ENCODE data around the gene AEBP2.
"Not testable (repeated sequence)": the region's sequence is repeated elsewhere in the genome, so short reads cannot be mapped to it uniquely, and the experiment has no call there.

The AEBP2 gene

DNA sequence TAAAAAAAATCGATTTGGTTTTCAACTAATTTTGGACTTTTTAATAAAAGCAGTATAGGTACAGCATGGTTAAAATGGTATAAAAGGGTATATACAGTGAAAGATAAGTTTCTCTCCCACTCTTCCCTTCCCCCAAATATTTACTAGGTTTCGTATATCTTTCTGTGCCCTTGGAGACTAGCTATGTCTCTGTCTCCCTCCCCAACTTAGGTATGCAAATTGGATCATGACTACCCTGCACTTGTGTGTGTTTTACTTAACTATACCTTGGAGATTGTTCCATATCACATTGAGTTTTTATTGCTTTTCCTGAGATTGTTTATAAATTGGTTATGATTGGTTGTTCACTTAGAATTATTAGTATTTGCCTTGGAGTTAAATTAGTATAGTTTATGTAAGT lies 19.4 kb downstream of the AEBP2 start:
- DNase-seq: no peak

GRCh38 chr12:19461999-19462398 lies 22.7 kb downstream of the AEBP2 start:
- DNase-seq: no peak

GRCh38 chr12:19462406-19462805 lies 23.1 kb downstream of the AEBP2 start:
- no peak for DNase-seq

GRCh38 chr12:19464192-19464580 lies 24.9 kb downstream of the AEBP2 start:
- DNase-seq: no peak

GRCh38 chr12:19465711-19466110 lies 26.4 kb downstream of the AEBP2 start:
- DNase-seq: no peak

DNA sequence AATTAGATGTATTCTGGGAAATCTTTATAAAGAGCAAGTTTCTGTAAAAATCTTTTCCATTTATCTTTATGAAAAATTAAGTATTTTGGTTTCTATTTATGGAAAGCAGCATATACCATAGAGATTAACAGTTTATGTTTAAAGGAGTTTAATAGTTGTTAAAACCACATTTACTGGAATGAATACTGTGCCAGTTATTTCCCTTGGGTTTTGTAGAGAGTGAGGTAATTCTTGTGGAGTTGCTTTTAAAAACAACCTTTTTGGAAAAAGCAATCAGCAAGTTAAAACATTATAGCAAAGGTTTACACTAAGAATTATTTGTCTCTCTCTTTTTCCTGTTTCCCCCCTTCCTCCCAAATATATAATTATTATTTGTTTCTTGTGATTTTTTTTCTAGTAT lies 34.9 kb downstream of the AEBP2 start:
- no peak for DNase-seq

DNA sequence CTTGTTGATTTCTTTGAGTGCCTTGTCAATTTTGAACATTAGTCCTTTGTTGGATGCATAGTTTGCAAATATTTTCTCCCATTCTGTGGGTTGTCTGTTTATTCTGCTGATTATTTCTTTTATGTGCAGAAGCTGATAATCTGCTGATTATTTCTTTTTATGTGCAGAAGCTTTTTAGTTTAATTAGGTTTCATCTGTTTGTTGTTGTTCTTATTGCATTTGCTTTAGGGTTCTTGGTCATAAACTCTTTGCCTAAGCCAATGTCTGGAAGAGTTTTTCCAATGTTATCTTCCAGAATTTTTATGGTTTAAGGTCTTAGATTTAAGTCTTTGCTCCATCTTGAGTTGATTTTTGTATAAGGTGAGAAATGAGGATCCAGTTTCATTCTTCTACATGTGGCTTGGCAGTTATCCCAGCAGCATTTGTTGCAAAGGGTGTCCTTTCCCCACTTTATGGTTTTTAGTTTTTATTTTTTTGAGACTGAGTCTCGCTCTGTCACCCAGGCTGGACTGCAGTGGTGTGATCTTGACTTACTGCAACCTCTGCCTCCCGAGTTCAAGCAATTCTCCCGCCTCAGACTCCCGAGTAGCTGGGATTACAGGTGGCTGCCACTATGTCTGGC lies 36.7 kb downstream of the AEBP2 start:
- DNase-seq: not testable (repeated sequence)

- no peak for DNase-seq
Measured at GRCh38 chr12:19477071-19477470, 37.8 kb downstream of the AEBP2 start.

DNA sequence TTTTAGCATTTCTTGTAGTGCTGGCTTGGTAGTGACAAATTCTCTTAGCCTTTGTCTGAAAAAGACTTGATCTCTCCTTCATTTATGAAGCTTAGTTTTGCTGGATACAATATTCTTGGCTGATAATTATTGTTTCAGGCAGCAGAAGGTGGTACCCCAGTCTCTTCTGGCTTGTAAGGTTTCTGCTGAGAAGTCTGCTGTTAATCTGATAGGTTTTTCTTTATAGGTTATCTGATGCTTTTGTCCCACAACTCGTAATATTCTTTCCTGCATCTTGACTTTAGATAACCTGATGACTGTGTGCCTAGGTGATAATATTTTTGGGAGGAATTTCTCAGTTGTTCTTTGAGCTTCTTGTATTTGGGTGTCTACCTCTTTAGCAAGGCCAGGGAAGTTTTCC lies 41.2 kb downstream of the AEBP2 start:
- no peak for DNase-seq

DNA sequence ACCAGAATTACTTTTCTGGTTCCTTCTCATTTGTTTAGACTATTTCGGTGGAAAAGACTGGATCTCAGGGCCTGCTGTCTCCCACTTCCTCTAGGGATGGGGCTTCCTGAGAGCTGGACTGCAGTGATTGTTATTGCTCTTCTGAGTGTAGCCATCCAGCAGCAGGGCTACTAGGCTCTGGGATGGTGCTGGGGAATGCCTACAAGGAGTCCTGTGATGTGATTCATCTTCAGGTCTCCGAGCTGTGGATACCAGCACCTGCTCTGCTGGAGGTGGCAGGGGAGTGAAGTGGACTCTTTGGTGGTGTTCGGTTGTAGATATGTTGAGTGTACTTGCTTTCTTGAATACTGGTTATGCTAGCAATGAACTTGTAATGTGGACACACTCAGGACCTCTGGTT lies 42.7 kb downstream of the AEBP2 start:
- DNase-seq: no peak

- DNase-seq: no peak
Measured at GRCh38 chr12:19482551-19483109, 43.3 kb downstream of the AEBP2 start.

DNA sequence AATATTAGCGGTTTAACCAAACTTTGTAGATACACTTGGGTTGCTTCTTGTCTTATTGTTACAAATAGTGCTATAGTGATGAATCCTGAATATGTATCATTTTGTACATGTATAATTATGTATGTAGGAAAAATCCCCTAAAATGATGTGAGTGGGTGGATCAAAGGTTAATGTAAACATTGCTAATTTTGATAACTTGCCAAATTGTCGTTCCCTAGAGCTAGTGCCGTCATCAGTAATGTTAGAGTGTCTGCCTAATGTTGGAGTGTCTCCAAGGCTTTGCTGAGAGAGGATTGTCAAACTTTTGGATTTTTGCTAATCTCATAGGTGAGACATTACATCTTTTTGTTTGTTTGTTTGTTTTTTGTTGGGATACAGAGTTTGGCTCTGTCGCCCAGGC lies 44.4 kb downstream of the AEBP2 start:
- no peak for DNase-seq

GRCh38 chr12:19484738-19485137 lies 45.4 kb downstream of the AEBP2 start:
- DNase-seq: no peak

- DNase-seq: no peak
Measured at GRCh38 chr12:19485240-19485639, 45.9 kb downstream of the AEBP2 start.

DNA sequence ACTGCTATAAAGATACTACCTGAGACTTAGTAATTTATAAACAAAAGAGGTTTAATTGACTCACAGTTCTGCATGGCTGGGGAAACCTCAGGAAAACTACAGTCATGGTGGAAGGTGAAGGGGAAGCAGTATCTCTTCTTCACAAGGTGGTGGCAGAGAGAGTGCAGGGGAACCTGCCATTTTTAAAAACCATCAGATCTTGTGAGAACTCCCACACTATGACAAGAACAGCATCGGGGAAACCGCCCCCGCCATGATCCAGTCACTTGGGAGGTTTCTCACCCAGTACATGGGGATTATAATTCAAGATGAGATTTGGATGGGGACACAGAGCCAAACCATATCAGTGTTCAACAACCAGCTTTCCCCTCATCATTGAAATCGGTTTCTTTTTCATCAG lies 49.9 kb downstream of the AEBP2 start:
- no peak for DNase-seq

GRCh38 chr12:19490908-19491307 lies 51.6 kb downstream of the AEBP2 start:
- no peak for DNase-seq

DNA sequence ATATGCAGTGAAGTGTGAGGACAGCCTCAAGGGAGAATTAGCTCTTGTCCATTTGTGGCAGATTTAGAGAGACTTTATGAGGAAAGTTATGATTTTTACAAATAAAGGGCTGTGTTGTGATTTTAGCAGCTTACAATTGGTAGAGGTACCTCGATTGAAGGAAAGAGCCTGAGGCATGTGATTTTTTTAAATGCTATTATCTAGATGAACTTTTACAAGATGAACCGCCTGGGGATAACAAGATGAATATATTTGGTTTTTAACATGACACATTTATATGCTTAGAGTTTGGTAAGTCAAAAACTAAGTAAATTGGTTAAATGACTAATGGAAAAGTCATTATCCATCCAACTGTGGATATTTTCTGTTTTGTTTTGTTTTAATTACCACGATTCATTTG lies 52.6 kb downstream of the AEBP2 start:
- no peak for DNase-seq

- DNase-seq: no peak
Measured at GRCh38 chr12:19496219-19496878, 57.1 kb downstream of the AEBP2 start.

GRCh38 chr12:19498099-19498498 lies 58.8 kb downstream of the AEBP2 start:
- DNase-seq: no peak

GRCh38 chr12:19499030-19499429 lies 59.7 kb downstream of the AEBP2 start:
- DNase-seq: no peak

DNA sequence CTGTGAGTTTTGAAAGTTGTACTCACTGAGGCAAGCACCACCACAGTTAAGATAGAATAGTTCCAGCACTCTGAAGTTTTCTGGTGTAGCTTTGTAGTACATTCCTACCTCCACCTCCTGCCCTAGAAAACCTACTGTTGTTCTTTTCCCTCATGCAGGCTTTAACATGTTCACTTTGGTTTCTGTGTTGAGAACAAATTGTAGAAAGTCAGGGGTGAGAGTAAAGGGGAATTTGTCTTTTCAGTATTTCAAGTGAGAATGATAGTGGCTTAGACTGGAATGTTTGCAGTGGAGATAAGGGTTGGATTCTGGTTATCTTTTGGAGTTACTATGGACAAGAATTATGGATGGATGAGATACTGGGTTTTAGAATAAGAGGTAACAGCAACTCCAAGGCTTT lies 67.2 kb downstream of the AEBP2 start:
- DNase-seq: no peak

DNA sequence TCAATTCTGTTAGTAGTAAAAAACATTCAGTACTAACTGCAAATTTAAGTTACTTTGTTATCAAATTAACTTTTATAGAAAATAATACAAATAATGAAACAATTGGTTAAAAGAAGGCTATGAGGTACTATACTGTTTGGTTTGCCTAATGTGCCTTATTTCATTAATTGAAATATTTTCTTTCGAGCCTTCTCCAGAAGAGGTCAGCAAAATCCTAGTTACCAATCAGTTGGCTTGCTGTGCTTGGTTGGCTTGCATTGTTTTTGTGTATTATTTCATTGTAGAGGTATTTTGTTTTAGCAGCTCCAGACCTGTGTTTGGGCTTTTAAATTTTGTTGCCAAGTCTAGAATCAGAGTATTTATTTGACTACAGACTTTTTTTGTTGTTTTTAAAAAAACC lies 68.5 kb downstream of the AEBP2 start:
- no peak for DNase-seq

GRCh38 chr12:19510461-19510860 lies 71.2 kb downstream of the AEBP2 start:
- DNase-seq: no peak

GRCh38 chr12:19515179-19515578 lies 75.9 kb downstream of the AEBP2 start:
- no peak for DNase-seq

DNA sequence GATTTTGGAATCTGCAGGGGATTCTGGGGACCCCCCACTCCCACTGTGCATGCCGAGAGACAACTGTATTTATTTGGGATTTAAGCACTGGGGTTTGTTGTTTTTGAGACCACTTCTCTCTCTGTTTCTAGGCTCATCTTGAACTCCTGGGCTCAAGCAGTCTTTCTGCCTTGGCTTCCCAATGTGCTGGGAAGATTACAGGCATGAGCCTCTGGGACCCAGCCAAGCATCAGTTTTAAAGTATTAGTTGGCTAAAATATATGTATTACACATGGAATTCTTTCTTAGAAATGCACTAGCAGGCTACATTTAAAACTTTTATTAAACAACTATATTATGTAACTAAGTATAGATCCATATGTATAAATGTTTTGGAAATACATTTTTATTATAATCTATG lies 78.3 kb downstream of the AEBP2 start:
- no peak for DNase-seq
